SIG-M5 (cell line): ENCODE results near the gene CACYBP.
A peak's percentile ranks its signal among the peaks of the same experiment; 100 is the strongest.

ENCODE experiments used
- DNase-seq: peaks from one replicate; lab custom pipeline; 2025; lab: John Stamatoyannopoulos, UW

CACYBP gene

GRCh38 chr1:174974711-174975119, 25.0 kb upstream of the CACYBP start:
- no peak for DNase-seq

- DNase-seq, result no peak
Observed at GRCh38 chr1:174975764-174976163, 24.0 kb upstream of the CACYBP start.

GRCh38 chr1:174976436-174977108, 23.2 kb upstream of the CACYBP start:
- DNase-seq, result no peak

GRCh38 chr1:174982971-174983689, 16.6 kb upstream of the CACYBP start:
- DNase-seq, result no peak

- DNase-seq, result no peak
Observed at GRCh38 chr1:174984952-174985351, 14.8 kb upstream of the CACYBP start.

- DNase-seq, result no peak
Observed at GRCh38 chr1:174988539-174988938, 11.2 kb upstream of the CACYBP start.

- no peak for DNase-seq
Observed at GRCh38 chr1:174988986-174989385, 10.8 kb upstream of the CACYBP start.

- DNase-seq, result no peak
Observed at GRCh38 chr1:174989536-174990220, 10.1 kb upstream of the CACYBP start.

- no peak for DNase-seq
Observed at GRCh38 chr1:174990382-174990999, 9.3 kb upstream of the CACYBP start.

- no peak for DNase-seq
Observed at GRCh38 chr1:174991473-174991872, 8.3 kb upstream of the CACYBP start.

- DNase-seq, result no peak
Observed at GRCh38 chr1:174995121-174995520, 4.6 kb upstream of the CACYBP start.

GRCh38 chr1:174995916-174996315, 3.8 kb upstream of the CACYBP start:
- DNase-seq, result no peak

- no peak for DNase-seq
Observed at GRCh38 chr1:174996476-174996875, 3.3 kb upstream of the CACYBP start.

GRCh38 chr1:174997041-174997440, 2.7 kb upstream of the CACYBP start:
- no peak for DNase-seq

- no peak for DNase-seq
Observed at GRCh38 chr1:174998569-174999215, 1.1 kb upstream of the CACYBP start.

- peak; percentile 99 for DNase-seq
Observed at GRCh38 chr1:174999216-174999935, 371 bp upstream of the CACYBP start.

GRCh38 chr1:175000697-175001187, 995 bp downstream of the CACYBP start:
- DNase-seq, result no peak

GRCh38 chr1:175002910-175003517, 3.3 kb downstream of the CACYBP start:
- DNase-seq, result no peak

GRCh38 chr1:175003521-175003920, 3.8 kb downstream of the CACYBP start:
- DNase-seq, result no peak

GRCh38 chr1:175005085-175005783, 5.5 kb downstream of the CACYBP start:
- DNase-seq, result no peak
